ENCODE data around the gene CASTOR1.

The CASTOR1 gene

DNA sequence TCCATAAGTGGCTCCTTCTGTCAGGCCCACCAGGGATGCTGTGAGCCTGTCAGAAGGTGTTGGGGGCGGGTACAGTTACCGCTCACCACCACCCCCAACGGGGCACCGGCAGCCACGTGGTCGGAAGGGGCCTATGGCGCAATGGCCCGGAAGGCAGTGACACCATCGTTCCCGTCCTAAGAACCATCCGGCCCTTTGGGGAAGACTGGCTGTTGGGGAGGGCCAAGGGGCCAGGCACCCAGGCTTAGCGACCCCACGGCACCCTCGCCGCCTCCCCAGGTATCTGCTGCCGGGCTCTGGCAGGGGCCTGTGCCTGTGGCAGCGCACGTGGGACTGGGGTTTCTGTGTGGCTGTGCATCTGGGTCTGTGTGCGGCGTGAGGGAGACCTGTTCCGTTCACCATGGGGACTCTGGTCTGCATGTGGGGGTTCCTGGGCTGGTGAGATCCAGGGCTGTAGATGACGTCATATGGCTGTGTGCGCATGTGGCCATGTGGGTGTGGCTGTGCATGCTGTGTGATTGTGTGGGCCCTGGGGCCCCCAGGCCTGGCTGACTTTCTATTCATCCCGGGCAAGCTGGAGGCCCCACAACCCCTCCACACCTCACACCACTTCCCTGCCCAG, 23.4 kb downstream of the CASTOR1 start:
- peak; percentile 69 to 80 for DNase-seq (ENCODE audit: low read depth in 2 of 2)

- DNase-seq (ENCODE audit: low read depth in 2 of 2), result no peak
These were observed 24.1 kb downstream of the CASTOR1 start for GRCh38 chr22:30265131-30265720.

DNA sequence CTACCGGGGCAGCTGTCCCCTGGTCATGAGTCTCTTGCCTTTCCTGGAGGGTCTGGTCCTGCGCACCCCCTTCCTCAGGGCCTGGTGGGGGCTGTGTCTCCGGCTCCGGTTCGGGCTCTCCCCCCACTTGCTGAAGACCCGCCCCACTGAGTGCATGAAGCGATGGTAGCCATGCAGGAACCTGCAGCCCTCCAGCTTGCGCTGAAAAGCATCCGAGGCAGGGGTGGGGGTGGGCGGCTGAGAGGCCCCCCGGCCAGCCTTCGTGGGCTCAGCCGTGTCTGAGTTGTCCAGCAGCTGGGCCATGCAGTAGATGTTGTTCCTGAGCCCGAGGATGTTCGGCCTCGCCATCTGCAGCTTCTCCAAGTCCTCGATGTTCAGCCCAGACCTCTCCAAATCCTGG, 25.4 kb downstream of the CASTOR1 start:
- DNase-seq (ENCODE audit: low read depth in 2 of 2), result no peak

GRCh38 chr22:30262917-30263741, 26.2 kb downstream of the CASTOR1 start:
- peak; percentile 63 to 68 for DNase-seq (ENCODE audit: low read depth in 2 of 2)

DNA sequence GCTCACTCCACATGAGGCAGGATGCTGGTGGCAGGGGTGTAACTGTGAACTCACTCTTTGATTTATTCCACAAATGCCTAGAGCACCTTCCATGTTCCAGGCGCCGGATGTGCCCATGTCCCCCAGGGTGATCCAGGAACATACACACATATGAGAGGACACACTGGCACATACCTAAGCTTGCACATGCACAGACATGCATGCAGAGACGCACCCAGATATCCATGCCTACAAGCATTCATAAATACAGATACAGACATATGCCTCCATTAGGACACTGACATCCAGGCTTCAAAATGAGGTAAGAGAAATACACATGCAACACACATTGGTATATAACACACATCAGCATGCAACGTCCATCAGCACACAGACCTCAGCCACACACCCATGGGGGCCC, 27.2 kb downstream of the CASTOR1 start:
- DNase-seq (ENCODE audit: low read depth in 2 of 2), result no peak

- no peak for DNase-seq (ENCODE audit: low read depth in 2 of 2)
These were observed 28.2 kb downstream of the CASTOR1 start for GRCh38 chr22:30261134-30261533.

- DNase-seq (ENCODE audit: low read depth in 2 of 2), result no peak
These were observed 28.6 kb downstream of the CASTOR1 start for GRCh38 chr22:30260682-30261081.

- DNase-seq (ENCODE audit: low read depth in 2 of 2), result no peak
These were observed 29.0 kb downstream of the CASTOR1 start for GRCh38 chr22:30260276-30260675.

GRCh38 chr22:30254314-30254713, 35.0 kb downstream of the CASTOR1 start:
- no peak for DNase-seq (ENCODE audit: low read depth in 2 of 2)

DNA sequence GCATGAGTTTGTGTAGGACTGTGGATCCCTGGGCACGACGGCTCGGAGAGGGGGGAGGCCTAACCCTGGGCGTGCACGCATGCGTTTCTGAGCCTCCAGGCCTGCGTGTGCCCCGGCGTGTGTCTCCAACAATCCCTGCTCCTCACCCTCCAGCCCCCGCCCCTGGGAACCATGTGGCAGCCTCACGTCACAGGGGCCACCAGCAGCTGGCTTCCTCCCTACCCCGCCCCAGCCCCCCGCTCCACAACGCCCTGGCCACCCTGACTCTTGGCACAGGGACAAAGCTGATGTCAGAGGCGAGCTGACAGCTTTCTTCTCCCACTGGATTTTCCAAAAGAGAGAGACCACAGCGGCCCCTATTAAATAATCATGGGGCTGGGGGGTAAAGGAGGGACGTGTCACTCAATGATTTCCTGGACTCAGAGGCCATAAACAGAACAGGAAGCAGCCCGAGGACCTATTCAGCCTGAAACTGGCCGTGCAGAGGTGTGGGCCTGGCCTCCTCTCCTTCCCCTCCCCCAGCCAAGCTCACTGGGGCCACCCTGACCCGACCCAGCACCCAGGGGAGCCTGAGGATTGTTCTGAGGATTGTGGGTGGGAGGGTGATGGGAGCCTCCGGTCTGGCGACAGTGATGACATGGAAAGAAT, 36.0 kb downstream of the CASTOR1 start:
- DNase-seq (ENCODE audit: low read depth in 2 of 2), result no peak

GRCh38 chr22:30252411-30253204, 36.7 kb downstream of the CASTOR1 start:
- DNase-seq (ENCODE audit: low read depth in 2 of 2), result no peak

- DNase-seq (ENCODE audit: low read depth in 2 of 2), result no peak
These were observed 37.6 kb downstream of the CASTOR1 start for GRCh38 chr22:30251711-30252110.

DNA sequence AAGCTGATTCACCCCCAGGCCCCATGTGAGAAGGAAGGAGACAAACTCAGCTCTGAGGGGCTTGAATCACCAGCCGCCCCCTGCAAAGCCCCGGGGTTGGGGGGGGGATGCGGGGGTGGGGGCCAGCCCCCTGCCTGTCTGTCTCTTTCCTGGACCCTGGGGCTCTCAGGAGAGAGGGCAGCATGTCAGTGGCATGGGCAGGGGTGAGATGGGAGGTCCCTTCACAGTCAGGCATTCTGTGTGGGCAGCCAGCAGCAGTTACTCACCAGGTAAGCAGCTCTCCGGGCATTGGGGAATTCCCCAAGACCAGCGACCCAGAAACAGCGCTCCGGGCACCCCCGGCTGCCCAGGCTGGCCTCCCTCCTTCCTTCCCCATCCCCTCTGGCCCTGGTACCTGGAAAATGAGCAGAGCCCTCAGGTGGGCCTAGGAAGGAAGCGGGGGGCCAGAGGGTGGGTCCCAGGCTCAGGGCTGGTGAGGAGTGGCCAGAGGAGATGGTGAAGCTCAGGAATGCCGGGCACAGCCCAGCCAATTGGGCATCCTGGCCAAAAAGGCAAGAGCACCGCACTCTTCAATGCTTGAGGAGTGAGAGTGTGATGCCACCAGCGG, 38.5 kb downstream of the CASTOR1 start:
- no peak for DNase-seq (ENCODE audit: low read depth in 2 of 2)

DNA sequence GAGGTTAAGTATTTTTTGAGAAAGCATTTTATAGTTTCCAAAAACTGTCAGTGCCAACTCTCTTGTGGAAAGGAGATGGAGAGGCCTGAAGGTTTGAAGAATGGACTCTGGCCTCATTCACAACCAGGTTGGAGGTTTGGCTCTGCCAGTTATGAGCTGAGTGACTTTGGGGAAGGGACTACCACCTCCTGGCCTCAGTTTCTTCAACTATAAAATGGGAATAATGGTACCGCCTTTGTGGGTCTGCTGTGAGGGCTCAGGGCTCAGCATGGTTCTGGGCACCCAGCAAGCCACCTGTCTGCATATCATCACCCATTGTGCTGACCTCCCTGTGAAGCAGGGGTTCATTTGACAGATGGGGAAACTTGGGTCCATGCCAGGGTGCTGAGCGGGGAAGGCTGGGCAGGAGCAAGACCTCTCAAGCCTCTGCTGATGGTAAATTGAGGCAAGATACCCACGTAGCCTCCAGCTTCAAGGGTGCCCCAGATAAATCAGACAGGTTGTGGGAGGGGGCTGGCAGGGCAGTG, 39.2 kb downstream of the CASTOR1 start:
- DNase-seq (ENCODE audit: low read depth in 2 of 2), result no peak

DNA sequence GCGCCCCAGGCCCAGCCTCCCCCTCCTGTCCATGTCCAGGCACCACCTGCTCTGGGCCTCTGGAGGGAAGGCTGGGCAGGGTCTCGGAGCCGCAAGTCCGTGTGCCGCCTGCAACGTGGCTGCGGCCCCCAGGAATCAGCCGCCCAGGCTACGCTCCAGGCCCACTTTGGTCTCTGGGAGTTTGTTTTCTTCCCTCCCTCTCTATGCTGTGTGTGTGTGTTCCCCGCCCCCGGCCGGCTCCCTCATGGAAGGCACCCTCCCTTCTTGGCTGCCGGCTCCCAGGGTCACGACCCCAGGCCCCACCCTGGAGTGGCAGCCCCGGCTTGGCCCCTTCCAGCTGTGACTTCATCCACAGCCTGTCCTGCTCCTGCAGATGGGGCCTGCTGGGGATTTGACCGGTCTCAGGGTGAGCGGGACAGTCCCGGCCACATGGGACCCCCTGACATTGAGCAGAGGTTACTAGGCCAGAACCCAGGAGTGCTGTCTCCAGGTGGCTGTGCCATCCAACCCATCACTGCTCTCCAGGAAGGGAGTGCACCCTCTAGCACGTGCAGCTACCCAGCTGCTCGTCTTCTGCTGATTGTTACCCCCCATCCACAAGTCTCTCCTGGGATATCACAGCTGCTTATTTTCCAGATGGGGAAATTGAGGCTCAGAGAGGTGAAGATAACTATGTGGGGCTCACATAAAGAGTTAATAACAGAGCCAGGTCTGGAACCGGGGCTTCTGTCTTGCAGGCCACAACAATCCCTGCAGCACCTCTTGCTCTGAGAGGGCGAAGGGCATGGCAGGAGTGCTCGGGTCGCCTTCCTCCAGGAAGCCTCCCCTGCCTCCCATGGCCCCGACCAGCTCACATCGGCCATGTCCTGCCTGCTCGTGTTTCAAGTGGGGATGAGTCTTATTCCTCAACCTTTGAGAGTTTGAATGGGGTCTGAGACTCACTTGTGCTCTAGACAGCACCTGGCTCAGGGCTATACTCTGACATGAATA, 40.0 kb downstream of the CASTOR1 start:
- no peak for DNase-seq (ENCODE audit: low read depth in 2 of 2)

DNA sequence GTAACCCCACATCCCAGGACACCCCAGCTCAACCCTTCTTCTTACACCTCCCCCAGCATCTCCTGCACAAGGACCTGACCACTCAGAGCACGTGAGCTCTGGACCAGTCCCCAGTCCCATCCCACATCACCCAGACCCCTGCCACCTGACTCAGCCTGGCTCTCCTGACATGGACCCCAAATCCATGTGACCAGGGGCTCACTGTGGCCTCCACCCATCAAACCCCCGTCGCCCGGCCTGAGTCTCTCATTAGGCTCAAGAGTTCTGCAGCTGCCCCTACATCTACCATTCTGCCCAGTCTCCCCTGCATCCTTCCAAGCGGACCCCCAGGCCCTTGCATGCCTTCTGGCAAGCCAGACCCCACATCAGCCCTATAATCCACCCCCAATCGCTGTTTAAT, 40.8 kb downstream of the CASTOR1 start:
- DNase-seq (ENCODE audit: low read depth in 2 of 2), result no peak

DNA sequence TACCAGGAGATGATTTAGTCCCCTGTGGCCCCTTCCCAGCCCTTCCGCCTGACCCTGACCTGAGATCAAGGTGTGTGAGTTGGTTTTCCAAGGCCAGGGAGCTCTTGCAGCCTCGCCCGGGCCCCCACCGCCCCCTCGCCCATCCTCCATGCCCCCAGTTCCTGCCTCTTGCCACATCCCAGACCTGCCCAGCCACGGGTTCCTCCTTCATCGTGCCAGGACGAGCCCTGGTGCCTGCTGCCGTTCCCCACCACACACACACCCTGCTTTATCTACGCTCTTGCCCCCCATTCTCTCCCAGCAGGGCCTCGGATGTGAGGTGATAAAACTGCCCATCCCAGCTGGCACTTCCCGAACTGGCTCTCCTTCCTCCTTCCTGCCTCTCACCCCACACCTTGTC, 41.3 kb downstream of the CASTOR1 start:
- DNase-seq (ENCODE audit: low read depth in 2 of 2), result no peak

GRCh38 chr22:30247561-30247960, 41.7 kb downstream of the CASTOR1 start:
- DNase-seq (ENCODE audit: low read depth in 2 of 2), result no peak

- DNase-seq (ENCODE audit: low read depth in 2 of 2), result no peak
These were observed 42.4 kb downstream of the CASTOR1 start for GRCh38 chr22:30246814-30247376.
